SH-SY5Y (cell line): ENCODE measurements around the gene RNF123.

Experiments used
- GATA2 ChIP-seq: IDR thresholded peaks from 2 replicates; pipeline ENCODE4 v1.6.1; 2011; ENCODE audit warnings: mild to moderate bottlenecking, low read depth, low read length
- GATA3 ChIP-seq: IDR thresholded peaks from 2 replicates; pipeline ENCODE4 v1.6.1; 2011; ENCODE audit warnings: low read depth, mild to moderate bottlenecking, low read length, moderate library complexity

GRCh38 chr3:49750056-49750455, 60.7 kb downstream of the RNF123 start:
- TF ChIP-seq GATA3: no peak
- no peak for TF ChIP-seq GATA2
